SU-DHL-6 (cell line): ENCODE data around the gene COBL.

Experiments
- H2AFZ ChIP-seq: fragments of 200-600 bp; sonication (generic); 2 replicates; pipeline ENCODE4 v1.6.1; 2014; ENCODE audit warnings: low read depth, mild to moderate bottlenecking, moderate library complexity, mixed read lengths, antibody characterized with exemption, low read length; ENCODE audit not compliant: severe bottlenecking
- H3F3A ChIP-seq: fragments of 200-600 bp; shearing (Covaris generic); 2 replicates; pipeline ENCODE4 v1.6.0; 2016; ENCODE audit warnings: antibody characterized with exemption, mild to moderate bottlenecking; ENCODE audit not compliant: insufficient read depth
- H3K27ac ChIP-seq: fragments of 200-600 bp; sonication (generic); 2 replicates; pipeline ENCODE4 v1.5.1; 2016; ENCODE audit warnings: low read depth, mild to moderate bottlenecking, low read length, moderate library complexity, mixed read lengths
- H3K27me3 ChIP-seq: fragments of 200-600 bp; sonication (generic), shearing (Covaris generic); 2 replicates; pipeline ENCODE4 v1.6.0; 2014; ENCODE audit warnings: mild to moderate bottlenecking, low read length
- H3K36me3 ChIP-seq: fragments of 200-600 bp; sonication (generic); 2 replicates; pipeline ENCODE4 v1.6.1; 2014; ENCODE audit warnings: mild to moderate bottlenecking, low read length, mixed read lengths
- H3K4me2 ChIP-seq: fragments of 300-600, 200-600 bp; shearing (Covaris generic), sonication (generic); 2 replicates; pipeline ENCODE4 v1.6.0; 2014; ENCODE audit warnings: low read length, low read depth, mild to moderate bottlenecking; ENCODE audit not compliant: poor library complexity, severe bottlenecking
- H3K4me3 ChIP-seq: fragments of 200-600 bp; sonication (generic); 2 replicates; pipeline ENCODE4 v1.5.1; 2014; ENCODE audit warnings: antibody characterized with exemption, low read length, mild to moderate bottlenecking, mixed read lengths; ENCODE audit not compliant: insufficient read depth, poor library complexity, severe bottlenecking
- H3K79me2 ChIP-seq: fragments of 200-600 bp; sonication (generic); 2 replicates; pipeline ENCODE4 v1.6.1; 2014; ENCODE audit warnings: mild to moderate bottlenecking, low read length, moderate library complexity; ENCODE audit not compliant: insufficient read depth
- H3K9ac ChIP-seq: fragments of 200-600 bp; sonication (generic); 2 replicates; pipeline ENCODE4 v1.7.0; 2014; ENCODE audit warnings: mild to moderate bottlenecking, low read length
- H3K9me2 ChIP-seq: fragments of 200-600 bp; sonication (generic); replicated peaks from 2 replicates; pipeline ENCODE4 v1.6.1; 2014; ENCODE audit warnings: low read length; ENCODE audit not compliant: insufficient read depth
- H3K9me3 ChIP-seq: fragments of 200-600 bp; sonication (generic); 2 replicates; pipeline ENCODE4 v1.6.1; 2014; ENCODE audit warnings: low read length, mixed read lengths; ENCODE audit not compliant: insufficient read depth
- H4K20me1 ChIP-seq: fragments of 200-600 bp; sonication (generic); 2 replicates; pipeline ENCODE4 v1.6.1; 2014; ENCODE audit warnings: low read depth, mild to moderate bottlenecking, antibody characterized with exemption, low read length, moderate library complexity, mixed read lengths
- CTCF ChIP-seq: fragments of 200-600 bp; sonication (generic); IDR thresholded peaks from one replicate; pipeline ENCODE4 v1.5.1; 2017; ENCODE audit warnings: antibody characterized with exemption, mild to moderate bottlenecking, low read length, moderate library complexity; ENCODE audit not compliant: insufficient read depth, poor library complexity, severe bottlenecking
- EZH2phosphoT487 ChIP-seq: fragments of 200-600 bp; sonication (generic), shearing (Covaris generic); conservative IDR thresholded peaks from 2 replicates; pipeline ENCODE4 v1.6.1; 2018; ENCODE audit warnings: mild to moderate bottlenecking, antibody characterized with exemption, low read length, moderate library complexity, mixed read lengths

The COBL gene

GRCh38 chr7:51229620-51230323 lies 86.8 kb downstream of the COBL start:
- no peaks in the 10 kb centered on the region for H3K36me3 ChIP-seq
- H3K9me3 ChIP-seq, result no peaks in the 10 kb centered on the region
- H3K27me3 ChIP-seq, result no peaks in the 10 kb centered on the region
- H2AFZ ChIP-seq, result no peak overlapping the region
- no peaks in the 10 kb centered on the region for H3K9me2 ChIP-seq
- no peak for TF ChIP-seq CTCF
- no peak for TF ChIP-seq EZH2phosphoT487
- H4K20me1 ChIP-seq, result no peaks in the 10 kb centered on the region
- no peaks in the 10 kb centered on the region for H3K79me2 ChIP-seq
- no peak overlapping the region for H3K4me3 ChIP-seq
- H3K9ac ChIP-seq, result no peak overlapping the region
- H3K27ac ChIP-seq, result no peak overlapping the region
- H3K4me2 ChIP-seq, result no peak overlapping the region
- H3F3A ChIP-seq, result no peaks in the 10 kb centered on the region

- Histone ChIP-seq H3K36me3 (no peaks in the 10 kb centered on the region), H4K20me1 (no peaks in the 10 kb centered on the region), H3K27ac (no peak overlapping the region), H3F3A (no peaks in the 10 kb centered on the region), H3K9me3 (no peaks in the 10 kb centered on the region), H3K9me2 (no peaks in the 10 kb centered on the region), H3K79me2 (no peaks in the 10 kb centered on the region), H2AFZ (no peak overlapping the region), H3K27me3 (no peaks in the 10 kb centered on the region), H3K4me2 (no peak overlapping the region), H3K9ac (no peak overlapping the region), H3K4me3 (no peak overlapping the region)
- TF ChIP-seq EZH2phosphoT487 (no peak), CTCF (no peak)
These were observed 87.5 kb downstream of the COBL start for GRCh38 chr7:51229106-51229537.

- no peaks in the 10 kb centered on the region for H3K36me3 ChIP-seq
- H3F3A ChIP-seq, result no peaks in the 10 kb centered on the region
- no peaks in the 10 kb centered on the region for H3K9me3 ChIP-seq
- no peaks in the 10 kb centered on the region for H3K79me2 ChIP-seq
- no peaks in the 10 kb centered on the region for H3K9me2 ChIP-seq
- H2AFZ ChIP-seq, result no peak overlapping the region
- H3K9ac ChIP-seq, result no peak overlapping the region
- TF ChIP-seq EZH2phosphoT487 (no peak), CTCF (no peak)
- no peak overlapping the region for H3K4me3 ChIP-seq
- H3K27me3 ChIP-seq, result no peaks in the 10 kb centered on the region
- no peaks in the 10 kb centered on the region for H4K20me1 ChIP-seq
- H3K4me2 ChIP-seq, result no peak overlapping the region
- H3K27ac ChIP-seq, result no peak overlapping the region
These were observed 88.1 kb downstream of the COBL start for GRCh38 chr7:51228386-51228958.
